CD4-positive, CD25-positive, alpha-beta regulatory T cell (primary cell): ENCODE measurements around the gene HLA-DRA. TPM values are rescaled to one million over a fixed set of nuclear protein-coding genes. Genes with fewer than 3 reads are reported as not detected.
A peak's percentile ranks its signal among the peaks of the same experiment; 100 is the strongest.

Experiments
- ATAC-seq, 2 donors: fragments of 150-1000 bp; cut with Tn5 transposase; one replicate each; pipeline ENCODE4 v1.10.0; 2021; ENCODE audit warnings: low read depth in 2 of 2, moderate number of reproducible peaks in 2 of 2, moderate library complexity in 1 of 2
- DNase-seq, 3 donors: peaks; one replicate each; pipeline versions ENCODE4 v3.0.0 to v3.0.0-alpha.2; 2012 to 2022; ENCODE audit warnings: mixed read lengths in 1 of 3
- H3K27ac ChIP-seq: one replicate; pipeline ENCODE4 v1.7.0; 2013; ENCODE audit warnings: mild to moderate bottlenecking, low read length; ENCODE audit not compliant: insufficient read depth, poor library complexity, severe bottlenecking
- H3K27me3 ChIP-seq: one replicate; pipeline ENCODE4 v1.7.0; 2013; ENCODE audit warnings: low read length; ENCODE audit not compliant: control insufficient read depth, insufficient read depth
- H3K36me3 ChIP-seq: one replicate; pipeline ENCODE4 v1.7.0; 2013; ENCODE audit warnings: mild to moderate bottlenecking, low read length, moderate library complexity; ENCODE audit not compliant: control insufficient read depth, insufficient read depth
- H3K4me1 ChIP-seq: 2 replicates; pipeline ENCODE4 v1.7.0; 2013; ENCODE audit warnings: mild to moderate bottlenecking, low read length; ENCODE audit not compliant: insufficient read depth, control insufficient read depth, poor library complexity, severe bottlenecking
- H3K4me3 ChIP-seq: one replicate; pipeline ENCODE4 v1.7.0; 2013; ENCODE audit warnings: low read depth, mild to moderate bottlenecking, low read length, moderate library complexity
- H3K9me3 ChIP-seq, 2 experiments: 1 replicate in 1 of 2; 2 replicates in 1 of 2; pipeline ENCODE4 v1.7.0; 2013; ENCODE audit warnings: low read length in 2 of 2, mild to moderate bottlenecking in 1 of 2, moderate library complexity in 1 of 2; ENCODE audit not compliant: control insufficient read depth in 2 of 2
- H3K27ac Mint-ChIP-seq, 3 donors: one replicate each; pipeline ENCODE4 v1.8.0; 2020 to 2022; ENCODE audit warnings: mild to moderate bottlenecking in 3 of 3, mixed read lengths in 3 of 3, moderate library complexity in 2 of 3
- H3K27me3 Mint-ChIP-seq: one replicate; pipeline ENCODE4 v1.8.0; 2022; ENCODE audit warnings: mild to moderate bottlenecking, mixed read lengths
- H3K36me3 Mint-ChIP-seq: one replicate; pipeline ENCODE4 v1.8.0; 2020; ENCODE audit warnings: mixed read lengths
- H3K4me1 Mint-ChIP-seq, 4 donors: one replicate each; pipeline ENCODE4 v1.8.0; 2020 to 2022; ENCODE audit warnings: mixed read lengths in 4 of 4, mild to moderate bottlenecking in 1 of 4
- H3K4me3 Mint-ChIP-seq, 4 donors: one replicate each; pipeline ENCODE4 v1.8.0; 2020 to 2022; ENCODE audit warnings: mild to moderate bottlenecking in 4 of 4, mixed read lengths in 4 of 4, moderate library complexity in 3 of 4
- H3K9me3 Mint-ChIP-seq, 7 donors: one replicate each; pipeline ENCODE4 v1.8.0; 2020 to 2022; ENCODE audit warnings: mixed read lengths in 7 of 7, mild to moderate bottlenecking in 3 of 7, moderate library complexity in 2 of 7
- polyA plus RNA-seq, 4 donors: library from polyadenylated mRNA; unstranded; fragments of 300-500 nt; fragmentation: Illumina TruSeq; gene quantifications; one replicate each; pipeline ENCODE4 v1.2.3, GENCODE V29; 2021
- total RNA-seq: library from RNA; stranded (reverse); gene quantifications from one replicate; pipeline ENCODE4 v1.2.3, GENCODE V29; 2022

Gene HLA-DRA
- total and polyA plus RNA-seq, 5 donors from 2014 or later: 100 to 296 (median 153) TPM

GRCh38 chr6:32445321-32445854 lies 5.7 kb downstream of the HLA-DRA start:
- Histone ChIP-seq H3K4me1 (peaks cover 12% of the 10 kb centered on the region), H3K4me3 (no peak overlapping the region), H3K36me3 (peaks cover 3% of the 10 kb centered on the region), H3K27ac (no peak overlapping the region), H3K9me3 (no peaks in the 10 kb centered on the region), H3K27me3 (peaks cover 2% of the 10 kb centered on the region)
- Mint-ChIP-seq H3K27me3 (peaks cover 14% of the 10 kb centered on the region), H3K9me3 (peaks cover 0 to 2% (median 0%) of the 10 kb centered on the region in 7 donors), H3K36me3 (no peaks in the 10 kb centered on the region), H3K4me1 (peaks cover 2 to 17% (median 11%) of the 10 kb centered on the region in 4 donors), H3K27ac (peak overlapping the region in 1 of 3 donors; percentile 31), H3K4me3 (peak overlapping the region in 1 of 4 donors; percentile 6)
- DNase-seq: no peak
- no peak for ATAC-seq

- Histone ChIP-seq H3K36me3 (peaks cover 3% of the 10 kb centered on the region), H3K4me1 (no peaks in the 10 kb centered on the region), H3K27ac (no peak overlapping the region), H3K4me3 (no peak overlapping the region), H3K27me3 (peaks cover 6% of the 10 kb centered on the region), H3K9me3 (no peaks in the 10 kb centered on the region)
- Mint-ChIP-seq H3K27me3 (peaks cover 27% of the 10 kb centered on the region), H3K27ac (peak overlapping the region in 1 of 3 donors; percentile 1), H3K9me3 (peaks cover 0 to 11% (median 1%) of the 10 kb centered on the region in 7 donors), H3K4me1 (peaks cover 0 to 4% (median 0%) of the 10 kb centered on the region in 4 donors), H3K4me3 (no peak overlapping the region), H3K36me3 (no peaks in the 10 kb centered on the region)
- DNase-seq (no peak), ATAC-seq (no peak)
Measured at GRCh38 chr6:32447932-32448331, 8.2 kb downstream of the HLA-DRA start.

GRCh38 chr6:32449088-32449736 lies 9.5 kb downstream of the HLA-DRA start:
- H3K4me3 ChIP-seq: no peak overlapping the region
- DNase-seq (no peak), ATAC-seq (no peak)
- Mint-ChIP-seq H3K4me1 (no peaks in the 10 kb centered on the region), H3K36me3 (no peaks in the 10 kb centered on the region), H3K27me3 (peaks cover 30% of the 10 kb centered on the region), H3K4me3 (peak overlapping the region in 1 of 4 donors; percentile 33), H3K27ac (no peak overlapping the region), H3K9me3 (peaks cover 0 to 13% (median 1%) of the 10 kb centered on the region in 7 donors)
- H3K9me3 ChIP-seq: no peaks in the 10 kb centered on the region
- H3K27ac ChIP-seq: no peak overlapping the region
- H3K36me3 ChIP-seq: no peaks in the 10 kb centered on the region
- H3K27me3 ChIP-seq: peaks cover 8% of the 10 kb centered on the region
- H3K4me1 ChIP-seq: no peaks in the 10 kb centered on the region

- peaks cover 37% of the 10 kb centered on the region for H3K27me3 Mint-ChIP-seq
- no peak for DNase-seq
- Histone ChIP-seq H3K27me3 (peaks cover 22% of the 10 kb centered on the region), H3K4me3 (no peak overlapping the region), H3K9me3 (no peaks in the 10 kb centered on the region), H3K27ac (no peak overlapping the region), H3K36me3 (no peaks in the 10 kb centered on the region), H3K4me1 (no peaks in the 10 kb centered on the region)
- H3K4me1 Mint-ChIP-seq: peaks cover 0 to 9% (median 2%) of the 10 kb centered on the region in 4 donors
- no peak overlapping the region for H3K27ac Mint-ChIP-seq
- no peak for ATAC-seq
- H3K9me3 Mint-ChIP-seq: peaks cover 0 to 16% (median 5%) of the 10 kb centered on the region in 7 donors
- no peaks in the 10 kb centered on the region for H3K36me3 Mint-ChIP-seq
- H3K4me3 Mint-ChIP-seq: no peak overlapping the region
Measured at GRCh38 chr6:32457054-32457453, 17.4 kb downstream of the HLA-DRA start.

- no peaks in the 10 kb centered on the region for H3K4me1 ChIP-seq
- peak overlapping the region in 1 of 3 donors; percentile 76 for H3K27ac Mint-ChIP-seq
- peaks cover 27% of the 10 kb centered on the region for H3K27me3 ChIP-seq
- H3K36me3 ChIP-seq: no peaks in the 10 kb centered on the region
- H3K4me1 Mint-ChIP-seq: peaks cover 0 to 9% (median 4%) of the 10 kb centered on the region in 4 donors
- H3K4me3 Mint-ChIP-seq: peak overlapping the region in 2 of 4 donors; percentile 18 to 49
- DNase-seq (no peak), ATAC-seq (no peak)
- no peak overlapping the region for H3K4me3 ChIP-seq
- H3K36me3 Mint-ChIP-seq: no peaks in the 10 kb centered on the region
- H3K27ac ChIP-seq: no peak overlapping the region
- peaks cover 41% of the 10 kb centered on the region for H3K27me3 Mint-ChIP-seq
- H3K9me3 Mint-ChIP-seq: peaks cover 0 to 11% (median 4%) of the 10 kb centered on the region in 7 donors
- peaks cover 0 to under 1% of the 10 kb centered on the region in 2 experiments for H3K9me3 ChIP-seq
Measured at GRCh38 chr6:32459781-32460424, 20.2 kb downstream of the HLA-DRA start.

- Histone ChIP-seq H3K36me3 (no peaks in the 10 kb centered on the region), H3K4me3 (no peak overlapping the region), H3K27ac (no peak overlapping the region), H3K9me3 (peaks cover 0 to 5% of the 10 kb centered on the region in 2 experiments), H3K27me3 (peaks cover 27% of the 10 kb centered on the region), H3K4me1 (no peaks in the 10 kb centered on the region)
- H3K36me3 Mint-ChIP-seq: no peaks in the 10 kb centered on the region
- peak overlapping the region in 1 of 4 donors; percentile 9 for H3K4me3 Mint-ChIP-seq
- peak overlapping the region in 1 of 3 donors; percentile 45 for H3K27ac Mint-ChIP-seq
- H3K27me3 Mint-ChIP-seq: peaks cover 47% of the 10 kb centered on the region
- H3K9me3 Mint-ChIP-seq: peaks cover 0 to 13% (median 8%) of the 10 kb centered on the region in 7 donors
- no peak for ATAC-seq
- peaks cover 0 to 9% (median 4%) of the 10 kb centered on the region in 4 donors for H3K4me1 Mint-ChIP-seq
- DNase-seq: peak in 2 of 3 donors; percentile 16 to 29
Measured at GRCh38 chr6:32460528-32460927, 20.8 kb downstream of the HLA-DRA start.

- H3K4me3 Mint-ChIP-seq: no peak overlapping the region
- H3K27me3 Mint-ChIP-seq: peaks cover 42% of the 10 kb centered on the region
- no peak for DNase-seq
Measured at GRCh38 chr6:32461493-32461892, 21.8 kb downstream of the HLA-DRA start.

More at GRCh38 chr6:32461493-32461892, 21.8 kb downstream of the HLA-DRA start:
- Mint-ChIP-seq H3K4me1 (peaks cover 0 to 9% (median 4%) of the 10 kb centered on the region in 4 donors), H3K27ac (no peak overlapping the region), H3K36me3 (no peaks in the 10 kb centered on the region), H3K9me3 (peaks cover 0 to 15% (median 7%) of the 10 kb centered on the region in 7 donors)
- no peak for ATAC-seq
- Histone ChIP-seq H3K4me3 (no peak overlapping the region), H3K27ac (no peak overlapping the region), H3K4me1 (no peaks in the 10 kb centered on the region), H3K9me3 (peaks cover 2 to 7% of the 10 kb centered on the region in 2 experiments), H3K36me3 (no peaks in the 10 kb centered on the region), H3K27me3 (peaks cover 25% of the 10 kb centered on the region)
